Stomach (tissue), 4 donors: ENCODE data around the gene HK1.

ENCODE experiments used
- EP300 ChIP-seq: sonication (generic); formaldehyde crosslinking; IDR thresholded peaks from one replicate; pipeline ENCODE4 v1.6.1; 2017; ENCODE audit warnings: antibody characterized with exemption
- POLR2A ChIP-seq, 4 donors: fragments of 450-650 bp; IDR thresholded peaks; one replicate each; pipeline ENCODE4 v1.6.1; 2016; ENCODE audit warnings: antibody characterized with exemption in 4 of 4, control low read depth in 2 of 4, mild to moderate bottlenecking in 1 of 4, moderate library complexity in 1 of 4
- POLR2AphosphoS5 ChIP-seq, 3 donors: sonication (generic); formaldehyde crosslinking; IDR thresholded peaks; one replicate each; pipeline ENCODE4 v1.6.1; 2016; ENCODE audit warnings: antibody characterized with exemption in 3 of 3
- TF ChIP-seq, protein P1 (sequence below), 7 experiments: fragments of 450-650 bp in 4 of 7; fragments of 200-600 bp in 3 of 7; sonication (generic) in 3 of 7; IDR thresholded peaks; one replicate each; pipeline ENCODE4 v1.5.1; 2016 to 2019; ENCODE audit warnings: antibody characterized with exemption in 7 of 7, control low read depth in 2 of 7, mild to moderate bottlenecking in 1 of 7

DNA sequence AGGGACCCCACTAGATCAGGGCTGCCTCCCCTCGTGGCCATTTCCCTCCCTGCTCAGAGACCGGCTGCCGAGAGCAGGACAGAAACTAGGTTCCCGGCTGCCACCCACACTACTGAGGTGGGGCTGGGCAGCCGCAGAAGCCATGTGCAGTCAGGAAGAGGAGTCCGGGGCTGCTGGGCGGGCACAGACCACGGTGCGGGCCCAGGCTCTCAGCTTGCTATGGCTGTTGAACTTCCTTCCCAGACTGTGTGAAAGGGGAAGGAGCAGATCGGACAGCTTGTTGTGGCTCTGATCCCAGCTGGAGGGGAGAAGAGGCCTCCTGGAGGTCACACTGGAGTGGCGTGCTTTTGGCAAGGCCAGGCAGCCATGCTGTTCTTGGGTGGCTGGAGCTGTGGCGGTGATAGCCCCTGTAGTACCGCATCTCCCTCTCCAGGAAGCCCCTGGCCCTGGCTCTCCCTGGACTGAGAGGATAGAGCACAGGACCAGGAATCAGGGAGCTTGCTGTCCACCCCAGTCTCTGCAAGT is 56.8 kb downstream of the HK1 start:
- TF ChIP-seq, protein P1, sequence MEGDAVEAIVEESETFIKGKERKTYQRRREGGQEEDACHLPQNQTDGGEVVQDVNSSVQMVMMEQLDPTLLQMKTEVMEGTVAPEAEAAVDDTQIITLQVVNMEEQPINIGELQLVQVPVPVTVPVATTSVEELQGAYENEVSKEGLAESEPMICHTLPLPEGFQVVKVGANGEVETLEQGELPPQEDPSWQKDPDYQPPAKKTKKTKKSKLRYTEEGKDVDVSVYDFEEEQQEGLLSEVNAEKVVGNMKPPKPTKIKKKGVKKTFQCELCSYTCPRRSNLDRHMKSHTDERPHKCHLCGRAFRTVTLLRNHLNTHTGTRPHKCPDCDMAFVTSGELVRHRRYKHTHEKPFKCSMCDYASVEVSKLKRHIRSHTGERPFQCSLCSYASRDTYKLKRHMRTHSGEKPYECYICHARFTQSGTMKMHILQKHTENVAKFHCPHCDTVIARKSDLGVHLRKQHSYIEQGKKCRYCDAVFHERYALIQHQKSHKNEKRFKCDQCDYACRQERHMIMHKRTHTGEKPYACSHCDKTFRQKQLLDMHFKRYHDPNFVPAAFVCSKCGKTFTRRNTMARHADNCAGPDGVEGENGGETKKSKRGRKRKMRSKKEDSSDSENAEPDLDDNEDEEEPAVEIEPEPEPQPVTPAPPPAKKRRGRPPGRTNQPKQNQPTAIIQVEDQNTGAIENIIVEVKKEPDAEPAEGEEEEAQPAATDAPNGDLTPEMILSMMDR (IDR thresholded peaks at IDR 0.05), result no peak
- TF ChIP-seq EP300, result no peak
- no peak for TF ChIP-seq POLR2A (IDR thresholded peaks at IDR 0.05)
- TF ChIP-seq POLR2AphosphoS5 (IDR thresholded peaks at IDR 0.05), result no peak
